ENCODE results near the gene SOS1.

SOS1 gene

DNA sequence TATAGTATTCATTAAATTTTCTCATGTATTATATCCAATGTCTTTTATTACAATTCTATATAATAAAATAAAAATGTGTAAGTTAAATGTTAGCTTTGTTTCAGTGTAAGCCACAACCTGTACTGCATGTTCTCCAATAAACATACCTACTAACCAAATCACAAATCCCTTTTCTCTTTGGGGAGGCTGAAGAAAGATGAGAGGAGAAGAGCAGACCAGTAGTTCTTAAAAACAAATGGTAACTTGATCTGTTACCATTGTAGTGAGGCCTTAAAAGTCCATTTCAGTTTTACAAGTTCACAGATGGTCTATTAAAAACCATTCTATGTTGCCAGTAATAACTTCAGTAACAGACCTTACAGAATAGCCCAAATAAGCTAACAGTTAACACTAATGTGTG lies 100.5 kb downstream of the SOS1 start:
- no peak for DNase-seq

- no peak for DNase-seq
Observed at GRCh38 chr2:39018638-39019037, 102.2 kb downstream of the SOS1 start.

- DNase-seq: no peak
Observed at GRCh38 chr2:39017334-39017733, 103.5 kb downstream of the SOS1 start.

GRCh38 chr2:39015424-39015823 lies 105.4 kb downstream of the SOS1 start:
- DNase-seq: no peak

GRCh38 chr2:39013871-39014270 lies 107.0 kb downstream of the SOS1 start:
- DNase-seq: no peak

DNA sequence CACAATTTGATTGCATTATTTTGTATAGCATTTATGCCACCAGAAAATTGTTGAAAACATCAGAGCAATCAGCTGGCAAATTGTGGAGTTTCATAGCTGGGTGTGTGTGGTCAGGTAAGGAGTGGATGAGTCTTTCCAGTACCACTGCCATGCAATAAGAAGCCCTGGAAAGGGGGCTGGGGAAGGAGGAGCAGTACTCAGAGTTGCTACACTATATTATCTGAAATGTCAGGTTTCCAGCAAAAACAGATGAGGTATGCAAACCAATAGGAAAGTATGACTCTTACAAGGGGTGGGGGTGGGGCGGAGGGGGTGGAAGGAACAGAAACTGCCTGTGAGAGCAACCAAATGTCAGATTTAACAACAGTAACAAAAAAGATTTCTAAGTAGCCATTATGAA lies 112.2 kb downstream of the SOS1 start:
- peak; percentile 15 for DNase-seq

- no peak for DNase-seq
Observed at GRCh38 chr2:39007875-39008504, 112.9 kb downstream of the SOS1 start.

GRCh38 chr2:39000552-39000951 lies 120.3 kb downstream of the SOS1 start:
- DNase-seq: peak; percentile 33

- DNase-seq: peak; percentile 83
Observed at GRCh38 chr2:38997781-38998180, 123.1 kb downstream of the SOS1 start.

DNA sequence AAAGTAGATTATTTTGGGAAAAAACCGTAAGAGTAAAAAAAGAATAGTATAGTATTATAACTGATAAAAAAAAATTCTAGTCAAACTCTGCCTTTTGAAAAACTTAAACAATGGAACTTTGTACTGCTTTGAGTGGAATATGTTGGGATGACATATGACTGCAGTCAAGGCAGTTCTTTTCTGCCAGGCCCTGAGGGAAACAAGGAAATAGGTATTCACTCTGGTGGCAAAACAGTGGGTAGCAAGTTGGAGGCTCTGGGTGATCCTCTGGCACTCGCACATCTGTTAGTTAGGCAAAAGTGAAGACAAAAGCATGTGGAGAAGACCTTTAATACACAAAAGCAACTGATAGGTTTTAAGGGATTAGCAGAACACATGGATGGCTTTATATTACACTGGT lies 129.0 kb downstream of the SOS1 start:
- no peak for DNase-seq

- DNase-seq: no peak
Observed at GRCh38 chr2:38988716-38989115, 132.1 kb downstream of the SOS1 start.

GRCh38 chr2:38982498-38982897 lies 138.4 kb downstream of the SOS1 start:
- DNase-seq: no peak

DNA sequence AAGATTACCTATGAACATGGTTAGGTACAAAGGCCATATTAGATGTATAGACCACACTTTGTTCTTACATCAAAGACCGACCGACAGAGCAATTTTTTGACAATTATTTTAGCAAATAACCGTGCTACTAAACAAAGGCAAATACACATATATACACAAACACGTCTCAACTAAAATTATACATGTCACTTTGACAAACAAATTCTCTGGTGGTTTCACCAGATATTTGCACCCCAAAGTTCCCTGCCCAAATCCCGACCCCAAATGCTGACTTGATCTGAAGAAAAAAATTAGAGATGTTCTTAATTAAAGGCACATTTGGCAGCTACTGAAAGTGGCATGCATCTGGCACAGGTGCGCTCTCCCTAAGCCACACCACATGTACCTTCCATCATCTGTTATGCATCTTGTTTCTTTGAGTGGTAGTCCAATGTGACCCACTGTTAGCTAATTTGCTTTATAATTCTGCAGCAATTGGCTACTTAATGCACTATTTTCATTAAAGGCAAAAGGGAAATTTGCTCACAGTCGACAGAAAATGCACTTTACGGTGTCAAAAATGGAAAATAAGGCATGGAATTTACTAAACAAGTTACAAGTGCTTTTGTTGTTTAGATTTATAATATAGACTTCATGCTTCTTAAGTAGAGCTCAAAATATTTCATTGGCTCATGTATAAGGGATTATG lies 139.0 kb downstream of the SOS1 start:
- DNase-seq: no peak

GRCh38 chr2:38981003-38981669 lies 139.7 kb downstream of the SOS1 start:
- no peak for DNase-seq

- no peak for DNase-seq
Observed at GRCh38 chr2:38978908-38979307, 141.9 kb downstream of the SOS1 start.

- DNase-seq: peak; percentile 72
Observed at GRCh38 chr2:38978296-38978903, 142.5 kb downstream of the SOS1 start.

DNA sequence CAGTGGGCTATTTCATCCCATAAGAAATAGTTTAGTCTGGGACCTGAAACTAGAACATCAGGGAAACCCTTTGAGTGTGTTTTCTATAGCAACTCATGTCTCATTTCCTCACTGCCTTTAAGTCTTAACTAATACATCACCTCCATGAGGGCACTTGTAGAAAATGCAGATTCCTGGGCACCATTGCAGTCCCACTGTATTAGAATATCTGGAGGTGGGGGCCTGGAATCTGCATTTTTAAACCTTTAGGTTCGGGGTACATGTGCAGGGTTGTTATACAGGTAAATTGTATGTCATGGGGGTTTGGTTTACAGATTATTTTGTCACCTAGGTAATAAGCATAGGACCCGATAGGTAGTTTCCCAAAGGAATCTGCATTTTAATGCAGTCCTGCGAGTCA lies 143.8 kb downstream of the SOS1 start:
- DNase-seq: no peak

- DNase-seq: no peak
Observed at GRCh38 chr2:38975042-38975441, 145.8 kb downstream of the SOS1 start.

- DNase-seq: no peak
Observed at GRCh38 chr2:38973266-38973665, 147.6 kb downstream of the SOS1 start.

GRCh38 chr2:38971377-38971776 lies 149.5 kb downstream of the SOS1 start:
- no peak for DNase-seq

DNA sequence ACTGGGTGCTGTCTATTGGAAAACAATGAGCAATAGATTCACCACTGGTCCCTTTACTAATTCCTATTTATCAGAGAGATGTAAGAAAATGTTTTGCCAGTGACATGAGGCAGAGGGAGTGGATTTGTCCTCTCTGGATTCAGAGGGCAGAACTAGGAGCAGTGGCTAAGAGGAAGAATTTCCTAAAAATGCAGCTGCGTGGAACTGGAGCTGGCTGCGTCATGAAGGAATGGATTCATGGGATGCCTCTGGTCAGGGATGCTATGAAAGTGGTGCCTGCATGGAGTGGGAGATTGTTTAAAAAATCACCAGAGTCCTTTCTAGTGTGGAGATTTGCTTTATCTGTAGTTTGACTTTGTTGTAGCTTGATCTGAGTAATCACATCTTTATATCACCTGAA lies 152.8 kb downstream of the SOS1 start:
- no peak for DNase-seq

DNA sequence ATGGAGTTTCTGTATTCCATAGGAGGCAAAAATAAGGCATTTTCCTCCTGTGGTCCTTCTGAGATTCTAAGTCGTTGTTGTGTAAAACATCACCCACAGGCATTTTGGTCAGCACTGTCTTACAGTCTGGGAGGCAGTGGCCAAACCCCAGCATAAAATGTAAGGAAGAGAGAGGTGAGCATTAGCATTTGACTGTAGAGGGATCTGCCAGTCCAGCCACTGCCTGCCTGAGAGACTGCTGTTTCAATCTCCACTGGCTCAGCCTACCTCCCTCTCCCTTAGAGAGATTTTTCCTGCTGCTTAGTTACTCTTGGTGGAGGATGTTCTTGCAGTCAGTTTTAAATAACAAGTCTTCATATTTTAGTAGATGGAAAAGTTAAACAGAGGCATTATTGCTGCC lies 154.2 kb downstream of the SOS1 start:
- no peak for DNase-seq

- no peak for DNase-seq
Observed at GRCh38 chr2:38966006-38966405, 154.8 kb downstream of the SOS1 start.

Data from MV-4-11 (cell line).